GM21390 (cell line): ENCODE measurements around the gene KDELR3.
"Not testable (repeated sequence)": the region's sequence is repeated elsewhere in the genome, so short reads cannot be mapped to it uniquely, and the experiment has no call there.

Experiments
- ATAC-seq: cut with Tn5 transposase; IDR thresholded peaks from one replicate; pipeline ENCODE4 v1.9.1; 2021; ENCODE audit not compliant: unreplicated experiment

The KDELR3 gene

DNA sequence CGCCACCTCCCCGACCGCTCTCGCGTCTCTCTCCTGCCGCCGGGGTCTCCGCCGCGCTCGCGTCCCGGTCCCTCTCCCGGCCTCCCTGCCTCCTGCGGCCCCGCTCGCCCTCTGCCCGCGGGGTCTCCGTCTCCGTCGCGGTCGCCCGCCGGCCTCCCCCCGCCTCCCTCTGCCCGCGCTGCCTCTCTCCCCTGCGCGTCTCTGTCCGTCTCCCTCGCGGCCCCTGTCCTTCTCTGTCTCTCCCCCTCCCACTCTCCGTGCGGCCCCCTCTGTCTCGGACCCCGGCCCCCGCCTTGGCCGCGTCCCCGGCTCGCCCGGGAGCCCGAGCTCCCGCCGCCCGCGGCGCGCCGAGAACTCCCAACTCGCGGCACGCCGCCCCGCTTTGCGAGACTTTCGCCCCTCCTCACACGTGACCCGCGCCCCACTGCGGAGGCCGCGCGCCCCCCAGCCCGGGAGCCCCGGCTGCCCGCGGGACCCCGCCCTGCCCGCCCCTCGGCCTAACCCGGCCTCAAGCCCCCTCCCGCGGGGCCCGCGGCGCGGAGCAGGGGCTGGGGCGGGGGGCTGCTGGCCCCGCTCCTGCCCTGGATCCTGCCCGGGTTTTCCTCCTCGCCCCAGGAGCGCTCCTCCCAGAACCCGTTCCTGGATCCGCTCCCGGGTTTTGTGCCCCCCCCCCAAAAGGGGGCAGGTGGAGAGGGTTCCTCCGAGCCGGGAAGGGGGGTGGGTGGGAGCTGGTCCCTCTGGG is 12.2 kb upstream of the KDELR3 start:
- ATAC-seq, result no peak

DNA sequence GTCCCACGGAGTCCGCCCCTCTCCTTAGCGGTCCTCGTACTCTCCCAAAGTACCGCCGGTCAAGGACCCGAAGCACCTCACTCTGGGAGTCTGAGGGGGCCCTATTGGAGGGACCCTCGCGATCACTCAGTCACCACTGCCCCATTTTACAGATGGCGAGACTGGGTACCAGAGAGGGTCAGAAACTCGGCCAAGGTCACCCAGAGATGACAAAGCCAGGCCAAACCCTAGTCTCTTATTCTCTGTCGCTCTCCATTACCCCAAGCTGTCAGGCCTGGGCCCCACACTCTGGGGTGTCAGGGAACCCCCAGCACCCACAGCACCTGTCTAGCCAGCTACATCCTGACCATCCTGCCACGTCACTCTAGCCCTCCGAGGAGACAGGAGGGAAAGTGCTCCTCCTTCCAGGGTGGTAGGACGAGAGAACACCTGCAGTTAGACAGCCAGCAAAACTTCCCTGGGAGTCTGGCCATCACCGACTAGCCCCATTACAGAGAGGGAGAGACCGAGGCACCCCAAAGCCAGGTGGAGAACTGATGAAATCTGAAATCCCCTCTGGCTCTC is 11.5 kb upstream of the KDELR3 start:
- ATAC-seq, result no peak

DNA sequence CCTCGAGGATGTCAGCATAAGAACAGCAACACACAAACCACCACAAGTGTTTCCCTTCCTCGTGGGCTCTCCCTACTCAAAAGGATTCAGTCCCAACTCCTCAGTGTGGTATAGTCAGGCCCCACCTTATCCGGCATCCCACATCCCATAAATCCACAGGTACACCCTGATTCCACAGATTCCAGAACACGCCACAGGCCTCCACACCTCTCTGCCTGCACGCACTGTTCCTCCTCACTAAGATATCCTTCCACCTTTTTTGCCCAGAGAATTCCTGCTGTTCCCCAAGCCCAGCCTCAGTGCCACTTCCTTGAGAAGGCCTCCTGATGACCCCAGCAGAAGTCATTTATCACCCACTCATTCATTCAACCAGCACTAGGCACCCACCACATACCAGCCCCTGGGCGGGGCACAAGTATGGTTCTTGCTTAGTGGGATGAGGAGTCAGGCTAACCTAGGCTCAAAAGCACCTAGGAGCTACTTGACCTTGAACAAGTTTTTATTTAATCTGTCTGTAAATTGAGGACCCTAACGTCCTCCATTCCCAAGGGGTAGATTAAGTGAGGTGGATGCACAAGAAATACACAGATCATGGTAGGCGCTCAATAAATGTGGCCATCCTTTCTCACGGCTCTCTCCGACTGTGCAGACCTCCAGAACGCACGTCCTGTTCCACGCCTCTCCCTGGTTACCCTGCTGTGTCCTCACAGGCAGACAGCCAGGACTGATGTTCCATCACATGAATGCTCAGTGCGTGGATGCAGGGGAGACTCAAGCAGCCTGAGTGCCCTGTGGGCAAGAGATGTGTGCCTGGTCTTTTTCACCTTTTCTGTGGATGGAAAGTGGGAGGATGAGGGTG is 10.8 kb upstream of the KDELR3 start:
- ATAC-seq, result no peak

- ATAC-seq, result no peak
These were observed 7.5 kb upstream of the KDELR3 start for GRCh38 chr22:38460426-38460840.

DNA sequence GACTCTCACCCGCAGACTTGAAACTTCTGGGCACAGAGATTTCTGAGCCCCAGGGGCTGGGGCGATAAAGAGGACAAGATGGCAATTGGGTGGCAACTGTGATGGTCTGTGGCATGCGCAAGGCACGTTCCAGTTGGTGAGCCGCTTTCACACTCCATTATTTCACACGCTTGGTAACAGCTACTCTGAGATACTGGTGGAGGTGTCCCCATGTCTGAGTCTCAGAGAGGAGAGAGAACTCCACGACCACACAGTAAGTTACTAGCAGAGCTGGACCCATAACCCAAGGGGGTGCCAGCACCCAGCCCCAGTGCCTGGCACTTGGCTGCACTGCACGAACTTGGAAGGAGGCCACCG is 6.9 kb upstream of the KDELR3 start:
- no peak for ATAC-seq

- ATAC-seq, result no peak
These were observed 6.3 kb upstream of the KDELR3 start for GRCh38 chr22:38461414-38462081.

DNA sequence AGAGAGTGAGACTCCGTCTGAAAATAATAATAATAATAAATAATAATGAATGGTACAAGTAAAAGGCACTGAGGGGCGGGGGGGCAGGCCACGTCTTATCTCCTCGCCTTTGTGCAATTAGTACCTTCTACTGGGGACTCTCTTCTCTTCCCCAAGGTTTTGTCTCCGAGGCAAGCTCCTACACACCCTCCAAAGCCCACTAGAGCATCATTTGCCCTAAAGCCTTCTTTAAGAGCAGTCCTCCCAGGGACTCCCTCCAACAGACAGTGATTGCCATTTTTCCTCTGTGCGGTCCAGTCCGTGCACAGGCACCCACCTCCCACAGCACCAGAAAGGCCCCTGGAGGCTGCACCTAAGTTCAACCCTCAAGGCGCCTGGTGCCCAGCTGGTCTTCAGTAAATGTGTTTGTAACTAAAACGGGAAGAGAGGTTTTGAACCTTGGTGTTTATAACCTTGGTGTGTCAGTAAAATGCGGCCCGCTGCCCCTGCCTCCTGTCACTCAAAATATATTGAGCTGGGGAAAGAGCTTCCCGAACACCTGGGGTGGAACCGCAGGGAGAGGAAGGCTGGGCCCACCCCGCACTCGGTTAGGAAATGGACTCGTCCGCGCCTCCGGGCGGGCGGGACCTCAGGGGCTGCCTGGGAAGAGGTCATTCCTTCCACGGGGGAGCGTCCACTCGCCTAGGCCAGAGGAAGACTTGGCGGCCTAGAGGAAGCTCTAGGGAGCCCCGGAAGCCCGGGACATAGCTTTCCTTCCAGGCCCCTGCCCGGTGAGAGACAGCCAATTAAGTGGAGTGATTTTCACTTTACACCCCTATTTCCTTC is 4.7 kb upstream of the KDELR3 start:
- ATAC-seq, result no peak

- no peak for ATAC-seq
These were observed 2.8 kb upstream of the KDELR3 start for GRCh38 chr22:38464992-38465672.

DNA sequence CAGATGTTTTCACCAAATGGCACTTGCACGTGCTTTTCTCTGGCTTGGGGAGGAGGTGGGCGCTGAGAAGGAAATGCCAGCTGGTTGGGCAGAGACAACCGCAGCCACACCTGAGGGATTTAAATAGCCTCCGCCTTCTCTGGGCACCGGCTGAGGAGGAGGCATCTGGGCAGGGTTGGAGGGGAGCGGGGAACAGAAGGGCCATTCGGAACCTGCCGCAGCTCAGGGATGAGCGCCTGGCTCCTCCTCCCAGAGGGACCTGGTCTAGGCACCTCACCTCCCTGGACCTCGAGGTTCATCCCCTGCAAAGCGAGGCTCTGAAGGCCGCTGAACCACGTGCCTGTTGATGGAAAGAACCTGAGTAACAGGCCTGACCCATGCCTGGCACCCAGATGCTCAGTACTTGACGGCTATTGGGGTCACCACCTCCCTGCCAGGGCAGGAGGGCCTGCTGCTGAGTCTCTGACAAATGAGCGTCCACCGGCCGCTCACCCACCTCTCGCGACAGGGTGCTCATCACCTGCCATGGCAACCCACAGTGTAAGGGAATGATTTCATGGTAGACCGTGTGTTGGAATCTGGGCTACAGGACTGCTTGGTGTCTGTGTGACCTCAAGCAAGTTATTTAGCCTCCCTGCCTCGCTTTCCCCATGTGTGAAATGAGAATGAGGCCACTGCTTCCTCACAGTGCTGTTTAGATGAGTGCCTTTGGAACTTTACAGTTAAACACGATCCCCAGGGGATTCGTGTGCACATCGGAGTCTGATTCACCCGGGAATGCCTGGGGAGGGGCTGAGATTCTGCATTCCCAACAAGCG is 2.0 kb upstream of the KDELR3 start:
- ATAC-seq, result no peak

DNA sequence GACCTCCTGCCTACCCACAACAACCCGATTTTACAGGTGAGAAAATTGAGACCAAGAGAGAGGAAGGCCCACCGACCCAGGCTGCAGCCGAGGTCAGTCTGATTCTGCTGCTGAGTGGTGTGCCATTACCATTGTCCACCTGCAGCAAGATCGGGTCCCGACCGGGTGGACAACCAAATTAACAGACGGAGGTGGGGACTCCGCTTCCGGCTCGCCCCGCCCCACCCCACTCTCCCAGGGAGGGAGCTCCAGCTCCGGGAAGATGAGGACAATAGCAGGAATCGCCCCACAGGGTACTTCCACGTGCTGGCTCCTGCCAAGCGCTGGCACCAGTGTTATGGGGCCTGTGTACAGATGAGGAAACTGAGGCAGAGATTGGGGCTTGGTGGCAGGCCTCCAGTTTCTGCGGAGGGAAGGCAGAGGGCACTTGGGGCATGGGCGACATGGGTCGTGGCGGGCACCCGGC is 425 bp upstream of the KDELR3 start:
- no peak for ATAC-seq

DNA sequence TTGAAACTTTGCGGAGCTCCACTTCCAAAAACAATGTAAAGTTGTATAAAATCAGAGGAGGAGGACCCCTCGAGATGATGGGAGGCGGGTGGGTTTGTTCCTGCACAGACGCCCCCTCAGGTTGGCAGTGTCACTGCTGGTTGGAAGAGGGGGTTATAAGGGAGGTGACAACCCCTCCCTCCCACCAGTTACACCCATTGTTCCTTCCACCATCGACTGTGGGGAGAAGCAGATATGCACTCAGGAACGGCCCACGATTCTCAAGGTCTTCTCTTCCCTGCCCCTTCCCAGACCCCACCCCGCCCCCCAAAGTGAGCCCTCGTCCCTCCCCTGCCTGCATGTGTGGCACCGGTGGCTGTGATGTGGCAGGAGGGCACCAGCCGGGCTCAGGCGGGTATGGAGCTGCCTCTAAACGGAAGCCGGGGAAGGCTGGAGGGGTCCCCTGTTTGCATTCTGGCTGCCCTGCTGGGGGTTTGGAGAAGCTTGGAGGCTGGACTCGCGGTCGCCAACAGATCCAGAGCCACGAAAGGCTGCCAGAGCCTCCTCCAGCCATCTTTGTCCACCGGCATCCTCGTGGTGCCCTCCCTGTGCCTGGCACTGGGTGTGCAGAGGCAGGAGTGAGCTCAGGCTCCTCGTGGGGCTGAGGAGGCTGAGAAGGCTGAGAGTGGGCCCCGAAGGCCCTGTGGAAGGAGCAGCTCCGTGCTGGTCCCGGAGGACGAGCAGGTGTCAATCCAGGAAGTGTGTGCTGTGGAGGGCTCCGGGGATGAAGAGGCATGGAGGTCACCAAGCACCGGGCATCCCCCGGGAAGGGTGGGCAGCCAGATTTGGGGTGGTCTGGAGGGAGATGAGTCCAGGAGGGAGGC is 778 bp downstream of the KDELR3 start:
- ATAC-seq, result no peak

DNA sequence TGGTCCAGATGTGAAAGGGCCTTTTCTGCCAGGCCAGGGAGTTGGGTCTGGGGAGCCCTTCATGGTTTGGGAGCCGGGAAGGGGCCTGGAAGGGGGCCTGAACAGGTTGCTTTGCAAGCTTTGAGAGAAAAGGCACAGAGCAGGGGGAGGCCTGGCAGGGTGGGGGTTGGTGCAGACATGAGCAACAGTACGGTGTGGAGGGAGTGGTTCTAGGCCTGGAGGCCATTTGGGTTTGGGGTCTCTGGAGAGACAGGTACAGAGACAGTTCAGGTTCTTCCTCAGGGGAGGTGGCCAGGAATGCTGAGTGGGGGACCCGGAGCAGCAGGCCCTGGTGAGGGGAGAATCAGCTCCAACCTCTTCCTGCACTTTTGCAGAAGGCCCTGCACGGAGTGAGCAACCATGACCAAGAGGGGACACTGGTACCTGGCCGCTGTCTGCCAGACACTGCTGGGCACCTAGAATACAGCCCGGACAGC is 1.4 kb downstream of the KDELR3 start:
- no peak for ATAC-seq

GRCh38 chr22:38470179-38470578 is 2.3 kb downstream of the KDELR3 start:
- ATAC-seq, result not testable (repeated sequence)

- ATAC-seq, result no peak
These were observed 3.3 kb downstream of the KDELR3 start for GRCh38 chr22:38471237-38471636.

DNA sequence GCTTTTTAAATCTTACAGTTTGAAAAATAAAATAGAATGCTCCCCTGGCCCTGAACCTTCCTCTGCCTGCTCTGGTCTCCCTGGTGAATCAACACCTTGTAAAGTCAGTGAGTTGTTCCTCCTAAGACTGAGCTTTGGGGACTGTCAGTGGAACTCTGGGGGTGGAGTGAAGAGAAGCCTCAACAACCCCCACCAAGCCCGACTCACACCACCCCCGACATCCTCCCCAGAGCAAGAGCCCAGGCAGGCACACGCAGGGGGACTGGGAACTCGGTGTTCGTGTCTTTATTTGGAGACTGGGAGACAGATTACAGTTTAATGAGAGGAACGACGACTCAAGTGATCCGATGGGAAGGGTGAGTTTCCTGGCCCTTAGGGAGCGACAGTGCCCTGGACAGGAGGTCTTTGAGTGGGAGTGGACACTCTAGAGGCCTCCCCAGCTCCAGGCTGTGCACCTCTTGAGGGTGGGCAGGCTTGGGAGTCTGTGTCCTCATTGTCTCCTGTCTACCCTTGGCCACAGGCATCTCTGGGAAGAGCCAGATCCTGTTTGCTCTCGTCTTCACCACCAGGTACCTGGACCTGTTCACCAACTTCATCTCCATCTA is 6.2 kb downstream of the KDELR3 start:
- no peak for ATAC-seq

GRCh38 chr22:38477585-38477984 is 9.7 kb downstream of the KDELR3 start:
- ATAC-seq, result no peak

DNA sequence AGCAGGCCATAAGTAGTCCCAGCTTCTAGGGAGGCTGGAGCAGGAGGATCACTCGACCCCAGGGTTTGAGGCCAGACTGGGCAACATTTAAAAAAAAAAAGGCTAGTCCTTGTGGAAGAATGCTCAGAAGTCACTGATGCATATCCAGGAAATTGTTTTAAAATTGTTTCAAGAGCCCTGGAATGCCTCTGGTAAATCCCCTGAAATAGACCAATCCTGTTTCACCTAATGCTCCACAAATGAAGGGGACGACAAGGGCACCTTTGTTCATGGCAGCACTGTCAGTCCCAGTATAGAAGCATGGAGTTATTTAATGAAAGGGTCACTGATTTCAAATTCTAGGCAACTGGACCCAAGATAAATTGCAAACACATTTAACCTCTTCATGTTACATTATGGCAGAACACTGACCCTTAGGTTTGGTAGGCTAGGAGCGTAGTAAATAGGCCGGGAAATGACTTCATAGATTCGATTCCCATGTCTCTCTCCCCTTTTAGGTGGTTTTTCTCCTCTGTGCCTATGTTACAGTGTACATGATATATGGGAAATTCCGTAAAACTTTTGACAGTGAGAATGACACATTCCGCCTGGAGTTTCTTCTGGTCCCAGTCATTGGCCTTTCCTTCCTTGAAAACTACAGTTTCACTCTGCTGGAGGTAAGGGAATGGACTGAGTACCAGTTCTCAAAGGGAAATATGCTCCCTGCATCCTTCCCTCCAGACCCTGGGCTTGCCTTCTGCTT is 11.4 kb downstream of the KDELR3 start:
- no peak for ATAC-seq
